Measurements from ENCODE around the gene ASPHD2.

- TF ChIP-seq REST (tag by site-specific recombination; IDR thresholded peaks at IDR 0.05) (no peak), ZNF26 (tag by site-specific recombination; IDR thresholded peaks at IDR 0.05) (no peak), ZNF416 (tag by site-specific recombination; IDR thresholded peaks at IDR 0.05) (no peak), CTCF (tag by site-specific recombination; IDR thresholded peaks at IDR 0.05) (no peak), SP2 (tag by site-specific recombination; IDR thresholded peaks at IDR 0.05) (no peak), ZNF274 (IDR thresholded peaks at IDR 0.05; ENCODE audit: low read length) (no peak), ZNF274 (tag by site-specific recombination; IDR thresholded peaks at IDR 0.05; ENCODE audit: borderline replicate concordance) (no peak), ZNF510 (tag by site-specific recombination; IDR thresholded peaks at IDR 0.05; ENCODE audit: insufficient replicate concordance) (no peak), ZNF121 (tag by site-specific recombination; IDR thresholded peaks at IDR 0.05) (no peak), ZNF174 (tag by site-specific recombination; IDR thresholded peaks at IDR 0.05) (no peak), BCL11A (tag by site-specific recombination; IDR thresholded peaks at IDR 0.05; ENCODE audit: low read depth) (no peak), ZBTB21 (tag by site-specific recombination; IDR thresholded peaks at IDR 0.05) (no peak), ZBTB8A (tag by site-specific recombination; IDR thresholded peaks at IDR 0.05) (no peak), ZNF639 (tag by site-specific recombination; IDR thresholded peaks at IDR 0.05) (no peak), TCF7L2 (IDR thresholded peaks at IDR 0.05; ENCODE audit: borderline replicate concordance, low read depth, low read length) (no peak)
These were observed 10.4 kb upstream of the ASPHD2 start for GRCh38 chr22:26418620-26419019.

All from HEK293 (cell line).